Lower leg skin (tissue), 3 donors: ENCODE measurements around the gene NPC1.

Experiments
- CTCF ChIP-seq, 3 donors: fragments of 450-650 bp; IDR thresholded peaks; one replicate each; pipeline ENCODE4 v1.5.1; 2016; ENCODE audit warnings: antibody characterized with exemption in 3 of 3, mild to moderate bottlenecking in 3 of 3, moderate library complexity in 2 of 3
- POLR2A ChIP-seq, 2 donors: fragments of 450-650 bp; IDR thresholded peaks; one replicate each; pipeline ENCODE4 v1.6.1; 2016 to 2017; ENCODE audit warnings: antibody characterized with exemption in 2 of 2, mild to moderate bottlenecking in 1 of 2, moderate library complexity in 1 of 2

DNA sequence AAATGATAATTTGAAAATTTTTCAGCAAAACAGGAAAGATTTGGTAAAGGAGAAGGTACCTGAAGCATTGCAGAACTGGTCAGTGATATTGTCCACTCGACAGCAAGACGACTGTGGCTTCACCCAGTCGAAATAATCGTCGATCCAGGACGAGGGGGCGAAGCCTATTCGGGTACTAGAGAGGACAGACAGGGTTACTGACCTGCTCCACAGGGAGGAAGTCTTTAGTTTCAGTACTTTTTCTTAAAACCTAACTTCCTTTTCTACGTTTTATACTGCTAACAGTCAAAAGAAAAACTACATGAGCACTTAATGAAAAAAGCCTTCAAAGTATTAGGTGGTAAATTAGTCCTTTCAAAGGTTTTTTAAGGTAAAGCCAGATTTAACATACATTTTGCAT lies 47.0 kb downstream of the NPC1 start:
- TF ChIP-seq CTCF (IDR thresholded peaks at IDR 0.05): no peak
- TF ChIP-seq POLR2A (IDR thresholded peaks at IDR 0.05): no peak
